NCI-H2081 (cell line): ENCODE results near the gene PGAM2.
"Not testable (repeated sequence)": the region's sequence is repeated elsewhere in the genome, so short reads cannot be mapped to it uniquely, and the experiment has no call there.

Source experiments
- DNase-seq, 2 experiments: peaks; one replicate each; lab custom pipeline; 2025; lab: John Stamatoyannopoulos, UW

PGAM2 gene

DNA sequence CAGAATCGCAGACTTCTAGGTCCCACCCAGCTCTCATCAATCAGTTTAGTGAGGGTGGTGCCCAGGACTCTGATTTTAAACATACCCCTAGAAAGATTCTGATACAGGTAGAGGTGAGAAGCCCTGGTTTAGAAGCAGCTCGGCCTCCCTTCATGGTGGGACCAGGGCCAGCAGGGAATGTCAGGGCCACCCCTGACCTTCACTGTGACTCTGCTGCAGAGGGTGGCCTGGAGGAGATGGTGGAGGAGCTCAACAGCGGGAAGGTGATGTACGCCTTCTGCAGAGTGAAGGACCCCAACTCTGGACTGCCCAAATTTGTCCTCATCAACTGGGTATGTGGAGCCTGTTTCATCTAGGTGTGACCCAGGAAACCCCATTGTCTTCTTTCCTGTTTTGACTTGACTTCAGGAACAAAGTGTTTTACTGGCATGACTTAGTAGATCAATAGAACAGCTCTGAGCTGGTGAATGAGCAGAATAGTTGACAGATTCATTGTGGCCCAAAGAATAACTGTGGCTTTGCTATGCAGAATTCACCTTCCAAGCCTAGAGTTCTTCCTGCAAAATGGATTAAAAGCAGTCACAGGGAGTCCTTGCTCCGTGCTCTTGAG lies 13.7 kb downstream of the PGAM2 start:
- DNase-seq = no peak

DNA sequence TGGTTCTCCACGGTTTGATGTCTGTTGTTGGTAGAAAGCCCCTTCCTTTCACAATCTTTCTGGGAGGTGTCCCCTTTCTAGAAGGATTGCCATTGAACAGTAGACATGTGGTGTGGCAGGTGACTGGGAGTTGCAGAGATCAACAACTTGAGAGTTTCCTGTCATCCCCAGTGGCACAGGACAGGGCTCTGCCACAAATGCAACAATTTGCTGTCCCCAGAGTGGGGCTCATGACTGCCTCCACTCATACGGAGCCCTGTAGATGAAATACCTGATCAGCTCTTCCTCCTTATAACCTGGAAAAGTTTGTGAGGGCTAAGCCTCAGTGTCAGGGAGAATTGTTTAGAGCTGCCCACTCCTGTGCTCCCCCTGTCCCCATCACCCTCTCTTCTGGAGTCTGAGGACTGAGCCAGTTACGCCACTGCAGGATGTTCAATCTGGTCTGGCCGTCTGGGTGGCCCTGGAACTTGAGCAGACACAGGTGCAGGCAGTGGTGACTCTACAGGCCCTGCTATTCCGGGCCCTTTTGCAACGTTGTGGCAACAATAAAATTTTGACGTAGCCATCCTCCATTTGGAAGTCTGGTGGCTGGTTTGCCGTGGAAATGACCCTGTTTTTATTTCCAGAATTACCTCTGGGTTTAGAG lies 14.3 kb downstream of the PGAM2 start:
- no peak for DNase-seq

- no peak for DNase-seq
Observed at GRCh38 chr7:44050121-44050914, 15.0 kb downstream of the PGAM2 start.

GRCh38 chr7:44048031-44048795 lies 17.2 kb downstream of the PGAM2 start:
- DNase-seq = no peak

- DNase-seq = no peak
Observed at GRCh38 chr7:44046321-44047061, 18.9 kb downstream of the PGAM2 start.

DNA sequence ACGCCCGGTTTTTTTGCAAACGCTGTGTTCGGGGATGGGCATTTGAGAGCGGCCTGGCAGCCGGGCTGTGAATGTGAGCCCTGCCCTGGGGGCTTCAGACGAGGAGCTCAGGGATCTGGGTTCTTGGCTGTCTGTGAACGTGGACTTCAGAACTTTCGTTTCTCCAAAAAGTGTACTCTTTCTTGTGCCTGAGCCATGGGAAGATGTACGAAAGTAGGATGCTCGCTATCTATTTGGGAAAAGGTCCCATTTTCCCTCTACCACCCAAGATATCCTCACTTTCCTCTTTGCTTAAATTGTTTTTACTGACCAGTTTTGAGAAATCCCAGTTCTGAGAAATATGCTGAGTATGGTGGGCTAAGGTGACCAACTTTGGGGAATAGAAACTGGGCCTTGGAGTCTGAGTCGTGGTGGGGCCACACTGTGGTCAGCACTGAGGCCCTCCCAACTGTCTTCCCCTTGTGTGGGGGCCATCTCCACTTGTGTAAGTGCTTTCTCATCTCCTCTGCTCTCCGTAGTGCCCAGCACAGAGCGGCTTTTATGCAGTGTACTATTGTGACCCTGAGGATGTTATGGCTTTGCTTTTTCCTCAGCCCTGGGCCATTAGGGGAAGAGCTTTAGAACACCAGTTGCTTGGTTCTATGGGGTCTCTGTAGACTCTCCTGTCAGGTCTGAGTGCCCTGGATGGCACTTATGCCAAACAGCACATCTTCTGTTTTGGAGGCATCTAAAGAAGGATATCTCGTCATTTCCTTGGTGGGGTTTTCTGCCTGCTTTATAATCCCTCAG lies 19.9 kb downstream of the PGAM2 start:
- DNase-seq = no peak

- DNase-seq = peak; percentile 92 to 93
Observed at GRCh38 chr7:44044315-44045225, 20.8 kb downstream of the PGAM2 start, which contains the start of gene DBNL. DBNL (plus strand) TSS chr7:44044702; CDS start chr7:44044738, 36 bp downstream.

GRCh38 chr7:44043902-44044301 lies 21.5 kb downstream of the PGAM2 start:
- DNase-seq = no peak

DNA sequence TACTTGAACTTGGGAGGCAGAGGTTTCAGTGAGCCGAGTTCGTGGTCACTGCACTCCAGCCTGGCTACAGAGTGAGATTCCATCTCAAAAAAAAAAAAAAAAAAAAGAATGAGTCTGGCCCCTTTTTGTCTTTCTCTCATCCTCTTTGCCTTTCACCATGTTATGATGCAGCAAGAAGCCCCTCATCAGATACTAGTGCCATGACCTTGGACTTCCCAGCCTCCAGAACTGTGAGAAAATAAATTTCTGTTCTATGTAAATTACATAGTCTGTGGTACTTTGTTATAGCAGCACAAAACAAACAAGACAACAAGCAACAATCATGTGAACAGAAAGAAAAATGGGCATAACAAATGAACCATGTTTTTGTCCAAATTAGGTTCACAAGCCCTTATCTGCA lies 23.1 kb downstream of the PGAM2 start:
- DNase-seq = no peak

GRCh38 chr7:44040493-44040891 lies 24.9 kb downstream of the PGAM2 start:
- DNase-seq = peak; percentile 46 to 69

- not testable (repeated sequence) for DNase-seq
Observed at GRCh38 chr7:44039800-44040492, 25.4 kb downstream of the PGAM2 start.

- peak; percentile 94 to 95 for DNase-seq
Observed at GRCh38 chr7:44038961-44039558, 26.3 kb downstream of the PGAM2 start.

GRCh38 chr7:44038553-44038952 lies 26.8 kb downstream of the PGAM2 start:
- not testable (repeated sequence) for DNase-seq

DNA sequence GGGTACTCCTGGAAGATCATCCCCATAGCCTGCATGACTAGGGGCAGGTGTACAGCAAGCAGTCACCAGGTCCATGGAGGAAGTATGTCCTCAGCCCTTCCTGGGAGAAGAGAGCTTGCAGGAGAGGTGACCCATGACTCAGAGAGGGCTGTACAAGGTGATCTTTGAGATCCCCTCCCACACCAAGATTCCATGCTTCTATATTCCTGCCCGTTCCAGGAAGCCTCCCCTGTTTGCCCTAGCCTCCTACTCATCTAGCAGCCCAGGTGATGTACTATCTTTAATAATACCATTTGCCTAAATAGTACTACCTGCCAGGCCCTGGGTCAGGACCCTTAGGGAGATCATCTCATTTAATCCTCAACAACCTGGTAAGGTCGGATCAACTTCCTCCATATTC lies 27.4 kb downstream of the PGAM2 start:
- DNase-seq = not testable (repeated sequence)

GRCh38 chr7:44036364-44036763 lies 29.0 kb downstream of the PGAM2 start:
- not testable (repeated sequence) for DNase-seq

GRCh38 chr7:44033971-44034844 lies 31.2 kb downstream of the PGAM2 start:
- DNase-seq = not testable (repeated sequence)

DNA sequence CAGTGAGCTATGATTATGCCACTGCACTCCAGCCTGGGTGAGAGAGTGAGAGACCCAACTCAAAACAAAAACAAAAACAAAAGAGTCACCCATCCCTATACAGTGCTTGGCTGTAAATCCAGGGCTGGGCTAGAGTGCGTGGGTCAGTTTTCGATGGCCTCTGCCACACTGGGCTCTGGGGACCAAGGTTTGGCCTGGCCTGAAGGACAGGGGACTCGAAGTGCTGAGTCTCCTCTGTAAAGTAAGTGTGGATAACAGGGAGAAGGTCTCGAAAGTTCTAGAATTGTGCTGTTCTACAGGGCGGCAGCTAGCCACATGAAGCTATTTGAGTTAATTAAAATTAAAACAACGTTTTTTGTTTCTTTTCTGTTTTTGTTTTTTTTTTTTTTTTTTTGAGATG lies 33.3 kb downstream of the PGAM2 start:
- DNase-seq = not testable (repeated sequence)
